ENCODE results near the gene IL17REL. TPM values are rescaled to one million over a fixed set of nuclear protein-coding genes. Genes with fewer than 3 reads are reported as not detected.

IL17REL gene
- total RNA-seq, 4 donors from 2014 or later: 0.12 to 0.26 TPM; not detected in 2

- intact Hi-C loops (cut with DNase I; ENCODE audit: low total_unique reads): no loop called here
- no peak overlapping the region for H3K4me3 ChIP-seq
- DNase-seq: no peak
- TF ChIP-seq CTCF (IDR thresholded peaks at IDR 0.05) (no peak), POLR2A (IDR thresholded peaks at IDR 0.05) (no peak)
- H3K27me3 ChIP-seq: no peaks in the 10 kb centered on the region
- H3K9me3 ChIP-seq: no peaks in the 10 kb centered on the region
- H3K4me1 ChIP-seq: no peaks in the 10 kb centered on the region
- no peaks in the 10 kb centered on the region for H3K36me3 ChIP-seq
- no peak overlapping the region for H3K27ac ChIP-seq
These were observed 27.3 kb upstream of the IL17REL start for GRCh38 chr22:50039669-50040443.

- Histone ChIP-seq H3K27me3 (no peaks in the 10 kb centered on the region), H3K27ac (no peak overlapping the region), H3K4me3 (no peak overlapping the region), H3K36me3 (no peaks in the 10 kb centered on the region), H3K4me1 (no peaks in the 10 kb centered on the region), H3K9me3 (no peaks in the 10 kb centered on the region)
- intact Hi-C loops (cut with DNase I; ENCODE audit: low total_unique reads): no loop called here
- TF ChIP-seq CTCF (IDR thresholded peaks at IDR 0.05) (no peak), POLR2A (IDR thresholded peaks at IDR 0.05) (no peak)
- DNase-seq: no peak
These were observed 23.6 kb upstream of the IL17REL start for GRCh38 chr22:50035976-50036724.

GRCh38 chr22:50035131-50035881 is 22.7 kb upstream of the IL17REL start:
- TF ChIP-seq CTCF (IDR thresholded peaks at IDR 0.05) (no peak), POLR2A (IDR thresholded peaks at IDR 0.05) (no peak)
- no peaks in the 10 kb centered on the region for H3K9me3 ChIP-seq
- intact Hi-C loops (cut with DNase I; ENCODE audit: low total_unique reads): no loop called here
- H3K27me3 ChIP-seq: peaks cover 0 to 2% of the 10 kb centered on the region in 2 donors
- no peak for DNase-seq
- H3K27ac ChIP-seq: no peak overlapping the region
- no peaks in the 10 kb centered on the region for H3K36me3 ChIP-seq
- no peak overlapping the region for H3K4me3 ChIP-seq
- H3K4me1 ChIP-seq: no peaks in the 10 kb centered on the region

GRCh38 chr22:50034126-50035081 is 21.8 kb upstream of the IL17REL start:
- peaks cover 0 to 6% of the 10 kb centered on the region in 2 donors for H3K27me3 ChIP-seq
- intact Hi-C loops (cut with DNase I; ENCODE audit: low total_unique reads): no loop called here
- peaks cover 0 to 5% of the 10 kb centered on the region in 2 donors for H3K4me1 ChIP-seq
- H3K27ac ChIP-seq: no peak overlapping the region
- H3K36me3 ChIP-seq: no peaks in the 10 kb centered on the region
- no peak overlapping the region for H3K4me3 ChIP-seq
- H3K9me3 ChIP-seq: no peaks in the 10 kb centered on the region
- TF ChIP-seq POLR2A (IDR thresholded peaks at IDR 0.05) (no peak), CTCF (IDR thresholded peaks at IDR 0.05) (no peak)
- no peak for DNase-seq
